ENCODE measurements around the gene ANKRD28.

ANKRD28 gene

GRCh38 chr3:15722877-15723623 lies 74.7 kb downstream of the ANKRD28 start:
- DNase-seq = no peak

- no peak for DNase-seq
Measured at GRCh38 chr3:15716178-15716577, 81.6 kb downstream of the ANKRD28 start.

- DNase-seq = no peak
Measured at GRCh38 chr3:15714448-15714847, 83.3 kb downstream of the ANKRD28 start.

- no peak for DNase-seq
Measured at GRCh38 chr3:15713364-15713763, 84.4 kb downstream of the ANKRD28 start.

- no peak for DNase-seq
Measured at GRCh38 chr3:15711281-15711680, 86.5 kb downstream of the ANKRD28 start.

- no peak for DNase-seq
Measured at GRCh38 chr3:15708882-15709677, 88.7 kb downstream of the ANKRD28 start.

GRCh38 chr3:15707779-15708178 lies 90.0 kb downstream of the ANKRD28 start:
- DNase-seq = no peak

- no peak for DNase-seq
Measured at GRCh38 chr3:15703346-15703745, 94.4 kb downstream of the ANKRD28 start.

- no peak for DNase-seq
Measured at GRCh38 chr3:15694628-15695027, 103.2 kb downstream of the ANKRD28 start.

GRCh38 chr3:15693355-15693754 lies 104.4 kb downstream of the ANKRD28 start:
- no peak for DNase-seq

- no peak for DNase-seq
Measured at GRCh38 chr3:15690748-15691147, 107.0 kb downstream of the ANKRD28 start.

- no peak for DNase-seq
Measured at GRCh38 chr3:15690230-15690629, 107.5 kb downstream of the ANKRD28 start.

- no peak for DNase-seq
Measured at GRCh38 chr3:15685927-15686326, 111.9 kb downstream of the ANKRD28 start.

- no peak for DNase-seq
Measured at GRCh38 chr3:15683253-15683652, 114.5 kb downstream of the ANKRD28 start.

- no peak for DNase-seq
Measured at GRCh38 chr3:15682561-15683185, 115.1 kb downstream of the ANKRD28 start.

- DNase-seq = no peak
Measured at GRCh38 chr3:15681668-15682067, 116.1 kb downstream of the ANKRD28 start.

- no peak for DNase-seq
Measured at GRCh38 chr3:15679306-15679705, 118.5 kb downstream of the ANKRD28 start.

- DNase-seq = no peak
Measured at GRCh38 chr3:15676259-15676658, 121.5 kb downstream of the ANKRD28 start.

GRCh38 chr3:15673536-15673935 lies 124.2 kb downstream of the ANKRD28 start:
- DNase-seq = no peak

GRCh38 chr3:15667484-15667883 lies 130.3 kb downstream of the ANKRD28 start:
- no peak for DNase-seq

- DNase-seq = no peak
Measured at GRCh38 chr3:15666277-15666676, 131.5 kb downstream of the ANKRD28 start.

- no peak for DNase-seq
Measured at GRCh38 chr3:15665510-15666150, 132.1 kb downstream of the ANKRD28 start.

GRCh38 chr3:15664144-15664543 lies 133.6 kb downstream of the ANKRD28 start:
- no peak for DNase-seq
